Neural progenitor cell (in vitro differentiated cells): ENCODE data around the gene RERE. TPM values are rescaled to one million over a fixed set of nuclear protein-coding genes. Genes with fewer than 3 reads are reported as not detected.

Experiments used
- DNase-seq: peaks from one replicate; pipeline ENCODE4 v3.0.0-alpha.2; 2016; ENCODE audit warnings: low spot score
- H2AFZ ChIP-seq: fragments of 200-600 bp; sonication (generic); replicated peaks from 2 replicates; pipeline ENCODE4 v1.6.1; 2016; ENCODE audit warnings: antibody characterized with exemption
- H3F3A ChIP-seq: fragments of 200-600 bp; sonication (generic); 2 replicates; pipeline ENCODE4 v1.6.1; 2016; ENCODE audit warnings: antibody characterized with exemption, low read depth
- H3K27ac ChIP-seq: fragments of 200-600 bp; sonication (generic); 2 replicates; pipeline ENCODE4 v1.5.1; 2016; ENCODE audit warnings: mild to moderate bottlenecking
- H3K27me3 ChIP-seq: fragments of 200-600 bp; sonication (generic); 2 replicates; pipeline ENCODE4 v1.6.1; 2016; ENCODE audit warnings: mild to moderate bottlenecking, moderate library complexity
- H3K36me3 ChIP-seq: fragments of 200-600 bp; sonication (generic); 2 replicates; pipeline ENCODE4 v1.5.1; 2016
- H3K4me1 ChIP-seq: fragments of 200-600 bp; sonication (generic); 2 replicates; pipeline ENCODE4 v1.6.1; 2016; ENCODE audit warnings: mixed run types
- H3K4me2 ChIP-seq: fragments of 200-600 bp; sonication (generic); 2 replicates; pipeline ENCODE4 v1.6.1; 2016
- H3K4me3 ChIP-seq: fragments of 200-600 bp; sonication (generic); 2 replicates; pipeline ENCODE4 v1.5.1; 2016
- H3K79me2 ChIP-seq: fragments of 200-600 bp; sonication (generic); 2 replicates; pipeline ENCODE4 v1.6.1; 2016; ENCODE audit warnings: low read depth
- H3K9ac ChIP-seq: fragments of 200-600 bp; sonication (generic); 2 replicates; pipeline ENCODE4 v1.6.1; 2016
- H3K9me3 ChIP-seq: fragments of 200-600 bp; sonication (generic); 2 replicates; pipeline ENCODE4 v1.5.1; 2016; ENCODE audit warnings: low read depth
- H4K20me1 ChIP-seq: fragments of 200-600 bp; sonication (generic); 2 replicates; pipeline ENCODE4 v1.6.1; 2016; ENCODE audit warnings: low read depth
- H3K27ac Mint-ChIP-seq: 3 replicates; pipeline ENCODE4 v1.8.0; 2021; ENCODE audit warnings: mixed read lengths
- H3K27me3 Mint-ChIP-seq: 2 replicates; pipeline ENCODE4 v1.8.0; 2022; ENCODE audit warnings: low read depth, mild to moderate bottlenecking, inconsistent platforms, moderate library complexity, mixed read lengths; ENCODE audit not compliant: insufficient read depth
- H3K36me3 Mint-ChIP-seq: 3 replicates; pipeline ENCODE4 v1.8.0; 2021; ENCODE audit warnings: mixed read lengths
- H3K4me1 Mint-ChIP-seq: 3 replicates; pipeline ENCODE4 v1.8.0; 2021; ENCODE audit warnings: mixed read lengths
- H3K4me3 Mint-ChIP-seq: 3 replicates; pipeline ENCODE4 v1.8.0; 2021; ENCODE audit warnings: mild to moderate bottlenecking, moderate library complexity, mixed read lengths
- H3K9me3 Mint-ChIP-seq: 3 replicates; pipeline ENCODE4 v1.8.0; 2020; ENCODE audit warnings: mixed read lengths
- CTCF ChIP-seq: fragments of 200-600 bp; sonication (generic); IDR thresholded peaks from 2 replicates; pipeline ENCODE4 v1.5.1; 2017; ENCODE audit warnings: antibody characterized with exemption, mild to moderate bottlenecking
- EZH2 ChIP-seq: fragments of 200-600 bp; sonication (generic); IDR thresholded peaks from 2 replicates; pipeline ENCODE4 v1.6.1; 2017; ENCODE audit warnings: antibody characterized with exemption, mild to moderate bottlenecking, moderate library complexity
- EZH2phosphoT487 ChIP-seq: fragments of 200-600 bp; sonication (generic); IDR thresholded peaks from 2 replicates; pipeline ENCODE4 v1.6.1; 2017; ENCODE audit warnings: antibody characterized with exemption
- total RNA-seq: library from RNA; depleted of rRNA; stranded (reverse); fragments of >200 nt; gene quantifications from 2 replicates; pipeline ENCODE4 v1.2.3, GENCODE V29; 2015; ENCODE audit warnings: low replicate concordance

RERE gene
- total RNA-seq, 1 donor from 2014 or later: 29.8 TPM

- Histone ChIP-seq H3K4me2 (peak overlapping the region; percentile 54), H3K36me3 (no peaks in the 10 kb centered on the region), H3F3A (peaks cover 11% of the 10 kb centered on the region), H3K9me3 (no peaks in the 10 kb centered on the region), H3K4me1 (peaks cover 59% of the 10 kb centered on the region), H2AFZ (no peak overlapping the region), H3K9ac (no peak overlapping the region), H3K4me3 (no peak overlapping the region), H3K79me2 (peaks cover 100% of the 10 kb centered on the region), H3K27me3 (no peaks in the 10 kb centered on the region), H4K20me1 (peaks cover 100% of the 10 kb centered on the region), H3K27ac (no peak overlapping the region)
- H3K36me3 Mint-ChIP-seq: peaks cover 18% of the 10 kb centered on the region
- no peaks in the 10 kb centered on the region for H3K9me3 Mint-ChIP-seq
- H3K4me3 Mint-ChIP-seq: no peak overlapping the region
- H3K27me3 Mint-ChIP-seq: no peaks in the 10 kb centered on the region
- TF ChIP-seq EZH2phosphoT487: no peak
- peak overlapping the region; percentile 1 for H3K27ac Mint-ChIP-seq
- DNase-seq: no peak
- H3K4me1 Mint-ChIP-seq: peaks cover 35% of the 10 kb centered on the region
These were observed 135.5 kb downstream of the RERE start for GRCh38 chr1:8681911-8682310.

- Histone ChIP-seq H3K9ac (no peak overlapping the region), H3K4me1 (peaks cover 59% of the 10 kb centered on the region), H3K27me3 (no peaks in the 10 kb centered on the region), H2AFZ (no peak overlapping the region), H4K20me1 (peaks cover 100% of the 10 kb centered on the region), H3K79me2 (peaks cover 100% of the 10 kb centered on the region), H3K27ac (peak overlapping the region; percentile 59), H3K36me3 (no peaks in the 10 kb centered on the region), H3K4me3 (no peak overlapping the region), H3F3A (peaks cover 11% of the 10 kb centered on the region), H3K9me3 (no peaks in the 10 kb centered on the region), H3K4me2 (peak overlapping the region; percentile 54)
- no peak for TF ChIP-seq EZH2
- no peak for TF ChIP-seq CTCF
- TF ChIP-seq EZH2phosphoT487: no peak
- Mint-ChIP-seq H3K27ac (no peak overlapping the region), H3K27me3 (no peaks in the 10 kb centered on the region), H3K4me1 (peaks cover 40% of the 10 kb centered on the region), H3K9me3 (no peaks in the 10 kb centered on the region), H3K4me3 (no peak overlapping the region), H3K36me3 (peaks cover 12% of the 10 kb centered on the region)
- DNase-seq: no peak
These were observed 136.5 kb downstream of the RERE start for GRCh38 chr1:8680664-8681650.

- Histone ChIP-seq H3K9me3 (no peaks in the 10 kb centered on the region), H4K20me1 (peaks cover 100% of the 10 kb centered on the region), H3K27me3 (no peaks in the 10 kb centered on the region), H3K4me2 (peak overlapping the region; percentile 54), H3F3A (peaks cover 11% of the 10 kb centered on the region), H2AFZ (no peak overlapping the region), H3K79me2 (peaks cover 100% of the 10 kb centered on the region), H3K27ac (peak overlapping the region; percentile 59), H3K9ac (no peak overlapping the region), H3K36me3 (no peaks in the 10 kb centered on the region), H3K4me1 (peaks cover 59% of the 10 kb centered on the region), H3K4me3 (no peak overlapping the region)
- Mint-ChIP-seq H3K4me1 (peaks cover 42% of the 10 kb centered on the region), H3K9me3 (no peaks in the 10 kb centered on the region), H3K4me3 (no peak overlapping the region), H3K36me3 (peaks cover 12% of the 10 kb centered on the region), H3K27ac (no peak overlapping the region), H3K27me3 (no peaks in the 10 kb centered on the region)
- TF ChIP-seq CTCF (no peak), EZH2phosphoT487 (no peak), EZH2 (no peak)
- no peak for DNase-seq
These were observed 137.3 kb downstream of the RERE start for GRCh38 chr1:8679929-8680663.
